Muscle of arm (tissue), 14 donors: Measurements from ENCODE around the gene BCL2. TPM values are rescaled to one million over a fixed set of nuclear protein-coding genes. Genes with fewer than 3 reads are reported as not detected.
"Not testable (repeated sequence)": the region's sequence is repeated elsewhere in the genome, so short reads cannot be mapped to it uniquely, and the experiment has no call there.

Experiments
- DNase-seq: peaks from one replicate; pipeline ENCODE4 v3.0.0-alpha.2; 2013
- long read RNA-seq, 11 donors: transcript quantifications; one replicate each; lab custom pipeline, GENCODE V29; 2026
- polyA plus RNA-seq, 12 donors: library from polyadenylated mRNA; unstranded; fragments of 120-200 nt; gene quantifications; one replicate each; pipeline ENCODE4 v1.2.1, GENCODE V29; 2013; ENCODE audit not compliant: insufficient read length in 12 of 12

Gene BCL2
- polyA plus RNA-seq, result 10 to 100 TPM in 11 of 12 donors, not detected in 1; 14.8 to 40.8 (median 19.9) TPM
- long read RNA-seq, donor 1, full-length matches to known transcripts, result 8 of 8 reads
- long read RNA-seq, donor 1, partial matches to known transcripts, result 0 of 8 reads
- long read RNA-seq, donor 1, other reads (novel, unspliced or antisense), result 0 of 8 reads
- long read RNA-seq, donor 2, full-length matches to known transcripts, result 4 of 4 reads
- long read RNA-seq, donor 2, partial matches to known transcripts, result 0 of 4 reads
- long read RNA-seq, donor 2, other reads (novel, unspliced or antisense), result 0 of 4 reads
- long read RNA-seq, donor 3, full-length matches to known transcripts, result 3 of 3 reads
- long read RNA-seq, donor 3, partial matches to known transcripts, result 0 of 3 reads
- long read RNA-seq, donor 3, other reads (novel, unspliced or antisense), result 0 of 3 reads
- long read RNA-seq, donor 4, full-length matches to known transcripts, result 3 of 3 reads
- long read RNA-seq, donor 4, partial matches to known transcripts, result 0 of 3 reads
- long read RNA-seq, donor 4, other reads (novel, unspliced or antisense), result 0 of 3 reads
- long read RNA-seq, donor 5, full-length matches to known transcripts, result 15 of 15 reads
- long read RNA-seq, donor 5, partial matches to known transcripts, result 0 of 15 reads
- long read RNA-seq, donor 5, other reads (novel, unspliced or antisense), result 0 of 15 reads
- long read RNA-seq, donor 6, full-length matches to known transcripts, result 5 of 5 reads
- long read RNA-seq, donor 6, partial matches to known transcripts, result 0 of 5 reads
- long read RNA-seq, donor 6, other reads (novel, unspliced or antisense), result 0 of 5 reads
- long read RNA-seq, donor 7, full-length matches to known transcripts, result 4 of 4 reads
- long read RNA-seq, donor 7, partial matches to known transcripts, result 0 of 4 reads
- long read RNA-seq, donor 7, other reads (novel, unspliced or antisense), result 0 of 4 reads
- long read RNA-seq, donor 8, full-length matches to known transcripts, result 11 of 11 reads
- long read RNA-seq, donor 8, partial matches to known transcripts, result 0 of 11 reads
- long read RNA-seq, donor 8, other reads (novel, unspliced or antisense), result 0 of 11 reads
- long read RNA-seq, donor 9, full-length matches to known transcripts, result 4 of 4 reads
- long read RNA-seq, donor 9, partial matches to known transcripts, result 0 of 4 reads
- long read RNA-seq, donor 9, other reads (novel, unspliced or antisense), result 0 of 4 reads
- long read RNA-seq, donor 10, full-length matches to known transcripts, result 9 of 9 reads
- long read RNA-seq, donor 10, partial matches to known transcripts, result 0 of 9 reads
- long read RNA-seq, donor 10, other reads (novel, unspliced or antisense), result 0 of 9 reads
- long read RNA-seq, donor 11, full-length matches to known transcripts, result 3 of 3 reads
- long read RNA-seq, donor 11, partial matches to known transcripts, result 0 of 3 reads
- long read RNA-seq, donor 11, other reads (novel, unspliced or antisense), result 0 of 3 reads

- peak; percentile 80 for DNase-seq
Measured at GRCh38 chr18:63319383-63320122, at the start of gene BCL2. Gene BCL2, minus strand, starts transcription at chr18:63319769.

GRCh38 chr18:63368611-63369010 is 49.0 kb upstream of the BCL2 start:
- no peak for DNase-seq

- DNase-seq, result peak; percentile 97
Measured at GRCh38 chr18:63367053-63367953, 47.7 kb upstream of the BCL2 start, which contains the start of gene KDSR. Gene KDSR, minus strand, starts transcription at chr18:63367206. Its CDS starts 88 bp downstream, at chr18:63367118.

GRCh38 chr18:63366213-63367052 is 46.9 kb upstream of the BCL2 start:
- peak; percentile 27 for DNase-seq

DNA sequence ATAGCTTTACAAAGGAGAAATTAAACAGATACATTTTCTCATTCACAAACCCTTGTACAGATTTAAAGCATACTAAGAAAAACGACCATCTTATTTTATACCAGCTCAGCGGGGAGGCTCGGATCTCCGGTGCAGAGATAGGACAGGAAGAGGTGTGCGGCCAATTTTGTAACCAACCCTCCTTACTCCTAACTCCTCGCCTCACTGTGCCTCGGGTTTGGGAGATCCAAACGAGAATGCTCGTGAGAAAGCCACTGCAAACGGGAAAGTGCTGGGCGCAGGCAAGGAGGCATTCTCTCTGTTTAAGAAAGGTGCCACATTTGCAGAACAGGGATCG is 46.3 kb upstream of the BCL2 start:
- DNase-seq, result no peak

GRCh38 chr18:63363951-63364350 is 44.4 kb upstream of the BCL2 start:
- no peak for DNase-seq

GRCh38 chr18:63363420-63363819 is 43.9 kb upstream of the BCL2 start:
- DNase-seq, result not testable (repeated sequence)

DNA sequence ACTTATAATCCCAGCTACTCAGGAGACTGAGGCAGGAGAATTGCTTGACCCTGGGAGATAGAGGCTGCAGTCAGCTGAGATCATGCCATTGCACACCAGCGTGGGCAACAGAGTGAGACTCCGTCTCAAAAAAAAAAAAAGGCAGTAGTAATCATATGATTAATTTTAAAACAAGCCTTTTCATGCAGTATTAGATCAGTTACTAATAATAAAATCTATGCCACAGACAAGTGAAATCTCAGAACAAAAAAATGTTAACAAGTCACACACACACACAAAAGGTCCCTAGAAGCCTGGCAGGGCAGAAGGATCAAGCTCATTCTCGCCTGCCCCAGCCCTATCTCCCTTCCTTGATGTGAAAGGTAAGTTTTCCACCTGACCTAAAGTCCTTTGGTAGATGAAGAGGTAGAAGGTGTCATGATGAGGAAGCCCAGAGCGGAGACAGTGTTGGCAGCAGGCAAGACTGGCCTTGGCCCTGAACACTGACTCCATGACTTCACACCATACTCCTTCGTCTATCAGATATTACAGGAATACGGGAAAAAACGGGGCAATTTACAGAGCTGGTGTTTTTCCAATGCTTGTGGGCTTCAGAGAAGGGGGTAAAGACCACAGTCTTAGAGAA is 36.8 kb upstream of the BCL2 start:
- no peak for DNase-seq

DNA sequence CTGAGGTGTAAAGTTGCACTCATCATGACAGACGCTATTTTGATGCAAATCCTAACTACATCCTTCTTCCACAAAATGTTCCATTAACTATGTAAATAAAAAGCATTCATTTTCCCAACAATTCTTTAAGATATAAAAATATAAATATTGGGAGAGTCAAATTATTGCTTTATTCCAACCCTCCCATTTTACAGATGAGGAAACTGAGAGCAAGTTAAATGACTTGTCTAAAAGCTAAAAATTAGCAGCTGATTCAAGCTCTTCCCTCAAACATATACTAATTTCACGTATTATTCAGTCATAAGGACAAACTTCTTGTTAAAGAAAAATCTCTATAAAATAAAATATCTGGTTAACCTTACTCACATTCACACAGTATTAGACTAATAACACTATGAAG is 30.7 kb upstream of the BCL2 start:
- DNase-seq, result no peak

GRCh38 chr18:63348508-63349136 is 29.1 kb upstream of the BCL2 start:
- DNase-seq, result no peak

DNA sequence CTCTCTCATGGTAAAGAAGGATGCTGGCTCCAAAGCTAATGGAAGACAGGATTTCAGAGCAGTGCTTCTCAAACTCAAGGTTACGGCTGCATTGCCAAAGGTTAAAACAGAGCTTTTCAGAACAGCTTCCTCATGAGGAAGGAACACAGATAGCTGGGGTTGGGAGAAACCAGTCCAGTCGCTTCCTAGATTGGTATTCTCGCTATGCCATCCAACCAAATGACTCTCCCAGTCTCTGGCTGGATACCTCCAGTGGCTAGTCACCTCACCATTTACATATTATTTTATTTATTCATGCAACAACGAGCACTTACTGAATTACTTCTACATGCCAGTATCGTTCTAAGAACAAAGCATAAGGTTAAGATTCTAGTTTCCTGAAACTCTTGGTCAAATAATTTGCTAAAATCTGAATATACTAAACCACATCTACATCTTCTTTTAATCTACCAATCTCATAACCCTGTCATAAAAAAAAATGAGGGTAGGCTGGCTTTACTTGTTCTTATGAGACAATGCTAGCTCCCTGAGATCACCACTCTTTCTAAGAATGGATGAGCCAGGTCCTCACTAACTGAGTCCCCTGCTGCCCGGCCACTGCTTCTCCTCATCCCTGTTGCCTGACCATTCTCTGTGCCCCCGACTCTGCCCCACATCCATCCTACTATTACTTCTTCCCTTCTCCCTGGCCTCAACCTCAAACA is 27.1 kb upstream of the BCL2 start:
- DNase-seq, result no peak

DNA sequence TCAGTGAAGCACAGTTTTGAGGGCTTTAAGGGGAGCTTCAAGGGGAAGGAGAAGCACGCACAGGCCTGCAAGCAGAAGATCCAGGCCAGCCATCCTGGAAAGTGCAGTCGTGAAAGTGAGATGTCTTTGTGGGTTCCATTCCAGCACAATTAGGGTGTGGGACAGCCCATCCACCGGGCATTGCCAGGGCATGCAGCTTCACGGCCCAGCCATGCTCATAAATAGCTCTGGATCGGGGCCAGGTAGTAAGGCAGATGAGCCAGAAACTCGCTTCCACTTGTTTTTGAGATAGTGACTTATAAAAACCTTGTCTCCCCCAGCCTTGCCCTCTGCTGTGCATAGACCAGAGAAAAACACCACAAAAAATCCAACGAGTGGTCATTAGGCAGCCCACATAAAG is 26.5 kb upstream of the BCL2 start:
- no peak for DNase-seq

DNA sequence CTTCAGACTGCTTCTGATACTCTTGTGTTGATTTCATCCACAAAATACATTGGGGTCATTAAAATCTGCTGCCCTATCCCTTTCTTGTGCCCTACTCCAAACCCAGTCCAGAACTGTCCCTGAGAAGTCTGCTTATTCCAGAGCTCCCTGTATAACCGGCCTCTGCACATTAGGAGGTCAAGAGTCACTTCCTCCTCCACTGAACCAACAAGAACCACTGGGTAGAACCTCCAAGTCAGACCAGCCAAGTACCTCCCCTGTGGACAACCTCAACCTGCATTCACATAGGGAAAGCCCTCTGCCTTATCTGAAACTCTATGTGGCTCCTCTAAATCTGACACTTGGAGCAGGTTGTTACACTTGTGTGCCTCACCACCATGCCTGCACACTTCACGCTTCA is 25.3 kb upstream of the BCL2 start:
- DNase-seq, result no peak

DNA sequence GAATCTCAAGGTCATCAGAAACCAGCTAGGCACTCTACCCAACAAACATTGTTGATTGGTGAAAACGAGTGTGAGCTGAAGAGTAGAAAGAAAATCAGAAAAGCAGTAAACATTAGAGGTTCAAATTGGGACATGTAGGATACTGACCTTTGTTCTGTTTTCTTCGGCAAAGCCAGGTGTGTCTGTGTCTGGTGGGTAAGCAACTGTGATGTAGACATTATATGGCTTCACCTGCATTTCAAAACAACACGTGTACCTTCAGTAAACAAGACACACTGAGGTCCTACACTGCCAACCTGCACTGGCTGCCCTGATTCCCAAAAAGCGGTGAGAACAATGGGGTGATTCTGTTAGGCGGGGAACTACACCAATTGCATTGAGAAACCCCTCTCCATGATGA is 24.7 kb upstream of the BCL2 start:
- no peak for DNase-seq

GRCh38 chr18:63342206-63342605 is 22.6 kb upstream of the BCL2 start:
- no peak for DNase-seq

DNA sequence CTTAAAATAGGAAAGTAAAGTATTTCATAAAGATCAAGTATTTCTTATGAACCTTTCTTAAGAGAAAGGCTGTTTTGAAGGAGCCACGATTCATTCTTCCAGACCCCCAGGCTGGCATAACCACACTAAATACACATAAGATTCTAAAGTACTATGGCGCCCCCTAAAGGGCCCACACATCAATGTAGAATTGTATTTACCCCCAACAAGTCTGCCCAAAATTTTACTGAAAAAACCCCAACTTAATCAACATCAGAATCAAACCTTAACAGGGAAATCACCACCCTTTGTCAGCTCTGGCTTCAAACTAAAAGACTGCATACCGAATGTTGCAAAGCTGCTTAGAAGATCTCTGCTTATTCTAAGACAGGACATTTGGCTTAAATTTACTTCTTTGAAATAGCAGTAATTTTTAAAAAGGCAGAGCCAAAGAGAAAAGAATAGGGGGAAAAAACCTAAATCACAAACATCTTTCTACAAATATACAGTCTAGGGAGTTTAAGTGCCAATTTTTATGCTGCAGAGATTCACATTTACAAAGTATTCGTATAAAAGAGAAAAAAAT is 20.4 kb upstream of the BCL2 start:
- DNase-seq, result no peak
